Measurements from ENCODE around the gene ATP10B.
A peak's percentile ranks its signal among the peaks of the same experiment; 100 is the strongest.

The ATP10B gene

GRCh38 chr5:160851451-160851850 lies 560 bp downstream of the ATP10B start:
- TF ChIP-seq EZH2 (IDR thresholded peaks at IDR 0.05; ENCODE audit: borderline replicate concordance, low read depth, low read length, severe bottlenecking) (no peak), CTCF (IDR thresholded peaks at IDR 0.05; ENCODE audit: borderline replicate concordance, extremely low read depth, low read length, poor library complexity, severe bottlenecking) (no peak)
- Histone ChIP-seq H3K27ac (ENCODE audit: low read length) (no peak overlapping the region), H3K4me3 (ENCODE audit: low read depth in 1 of 2, low read length in 2 of 2) (no peak overlapping the region), H3K4me1 (ENCODE audit: insufficient read depth, low read length) (no peaks in the 10 kb centered on the region), H3K4me2 (ENCODE audit: insufficient read depth, low read length) (no peak overlapping the region), H2AFZ (ENCODE audit: low read depth, low read length) (0 out of 2 replicates have a peak overlapping the region, but pooled peaks have one; percentile 30), H4K20me1 (ENCODE audit: insufficient read depth, low read length) (no peaks in the 10 kb centered on the region), H3K9me3 (ENCODE audit: insufficient read depth, low read length, severe bottlenecking) (no peaks in the 10 kb centered on the region), H3K79me2 (ENCODE audit: insufficient read depth, low read length) (no peaks in the 10 kb centered on the region), H3K9ac (ENCODE audit: low read depth, low read length) (no peak overlapping the region), H3K36me3 (ENCODE audit: insufficient read depth, low read length) (no peaks in the 10 kb centered on the region), H3K27me3 (ENCODE audit: insufficient read depth, low read length, poor library complexity) (no peaks in the 10 kb centered on the region)
- DNase-seq (no peak), ATAC-seq (ENCODE audit: insufficient read depth, low read depth) (no peak)

GRCh38 chr5:160850421-160850820 lies 1.6 kb downstream of the ATP10B start:
- Histone ChIP-seq H3K27ac (ENCODE audit: low read length) (no peak overlapping the region), H2AFZ (ENCODE audit: low read depth, low read length) (no peak overlapping the region), H3K36me3 (ENCODE audit: insufficient read depth, low read length) (no peaks in the 10 kb centered on the region), H3K4me3 (ENCODE audit: low read depth in 1 of 2, low read length in 2 of 2) (no peak overlapping the region), H3K27me3 (ENCODE audit: insufficient read depth, low read length, poor library complexity) (no peaks in the 10 kb centered on the region), H3K9me3 (ENCODE audit: insufficient read depth, low read length, severe bottlenecking) (no peaks in the 10 kb centered on the region), H3K9ac (ENCODE audit: low read depth, low read length) (no peak overlapping the region), H3K4me1 (ENCODE audit: insufficient read depth, low read length) (no peaks in the 10 kb centered on the region), H4K20me1 (ENCODE audit: insufficient read depth, low read length) (no peaks in the 10 kb centered on the region), H3K79me2 (ENCODE audit: insufficient read depth, low read length) (no peaks in the 10 kb centered on the region), H3K4me2 (ENCODE audit: insufficient read depth, low read length) (no peak overlapping the region)
- TF ChIP-seq CTCF (IDR thresholded peaks at IDR 0.05; ENCODE audit: borderline replicate concordance, extremely low read depth, low read length, poor library complexity, severe bottlenecking) (no peak), EZH2 (IDR thresholded peaks at IDR 0.05; ENCODE audit: borderline replicate concordance, low read depth, low read length, severe bottlenecking) (no peak)
- DNase-seq (no peak), ATAC-seq (ENCODE audit: insufficient read depth, low read depth) (no peak)

- no peak for TF ChIP-seq CTCF (IDR thresholded peaks at IDR 0.05; ENCODE audit: borderline replicate concordance, extremely low read depth, low read length, poor library complexity, severe bottlenecking)
- H2AFZ ChIP-seq (ENCODE audit: low read depth, low read length), result no peak overlapping the region
- DNase-seq, result no peak
- H3K9me3 ChIP-seq (ENCODE audit: insufficient read depth, low read length, severe bottlenecking), result no peaks in the 10 kb centered on the region
- no peaks in the 10 kb centered on the region for H3K27me3 ChIP-seq (ENCODE audit: insufficient read depth, low read length, poor library complexity)
- H3K36me3 ChIP-seq (ENCODE audit: insufficient read depth, low read length), result no peaks in the 10 kb centered on the region
- H4K20me1 ChIP-seq (ENCODE audit: insufficient read depth, low read length), result no peaks in the 10 kb centered on the region
- no peak overlapping the region for H3K9ac ChIP-seq (ENCODE audit: low read depth, low read length)
- no peak overlapping the region for H3K4me2 ChIP-seq (ENCODE audit: insufficient read depth, low read length)
- H3K27ac ChIP-seq (ENCODE audit: low read length), result no peak overlapping the region
- no peak for ATAC-seq (ENCODE audit: insufficient read depth, low read depth)
- no peaks in the 10 kb centered on the region for H3K79me2 ChIP-seq (ENCODE audit: insufficient read depth, low read length)
- H3K4me1 ChIP-seq (ENCODE audit: insufficient read depth, low read length), result peaks cover 8% of the 10 kb centered on the region
- H3K4me3 ChIP-seq (ENCODE audit: low read depth in 1 of 2, low read length in 2 of 2), result no peak overlapping the region
Measured at GRCh38 chr5:160847526-160848085, 4.4 kb downstream of the ATP10B start.

- Histone ChIP-seq H3K27me3 (ENCODE audit: insufficient read depth, low read length, poor library complexity) (no peaks in the 10 kb centered on the region), H3K79me2 (ENCODE audit: insufficient read depth, low read length) (no peaks in the 10 kb centered on the region), H4K20me1 (ENCODE audit: insufficient read depth, low read length) (no peaks in the 10 kb centered on the region), H3K9ac (ENCODE audit: low read depth, low read length) (no peak overlapping the region), H3K4me3 (ENCODE audit: low read depth in 1 of 2, low read length in 2 of 2) (no peak overlapping the region), H3K4me2 (ENCODE audit: insufficient read depth, low read length) (no peak overlapping the region), H3K27ac (ENCODE audit: low read length) (no peak overlapping the region), H3K9me3 (ENCODE audit: insufficient read depth, low read length, severe bottlenecking) (no peaks in the 10 kb centered on the region), H3K4me1 (ENCODE audit: insufficient read depth, low read length) (peaks cover 8% of the 10 kb centered on the region), H2AFZ (ENCODE audit: low read depth, low read length) (no peak overlapping the region), H3K36me3 (ENCODE audit: insufficient read depth, low read length) (no peaks in the 10 kb centered on the region)
- DNase-seq, result no peak
- TF ChIP-seq CTCF (IDR thresholded peaks at IDR 0.05; ENCODE audit: borderline replicate concordance, extremely low read depth, low read length, poor library complexity, severe bottlenecking), result peak; percentile 38
- TF ChIP-seq EZH2 (IDR thresholded peaks at IDR 0.05; ENCODE audit: borderline replicate concordance, low read depth, low read length, severe bottlenecking), result no peak
- no peak for ATAC-seq (ENCODE audit: insufficient read depth, low read depth)
Measured at GRCh38 chr5:160846642-160847041, 5.4 kb downstream of the ATP10B start.

Measured in DND-41 (cell line).